Spleen (tissue), 11 donors: Measurements from ENCODE around the gene PARP1. TPM values are rescaled to one million over a fixed set of nuclear protein-coding genes. Genes with fewer than 3 reads are reported as not detected.

ENCODE experiments used
- DNase-seq: peaks from one replicate; pipeline ENCODE4 v3.0.0-alpha.2; 2020
- H3K27ac ChIP-seq, 8 donors: fragments of 200-600 bp; sonication (generic) in 7 of 8; 1 replicate in 4 of 8; 2 replicates in 4 of 8; pipeline versions ENCODE4 v1.5.0 to v1.8.0; 2016 to 2021; ENCODE audit warnings: inconsistent platforms in 4 of 8, mild to moderate bottlenecking in 4 of 8, moderate library complexity in 1 of 8
- H3K27me3 ChIP-seq, 7 donors: fragments of 200-600 bp; sonication (generic) in 6 of 7; replicated peaks in 1 of 7; 1 replicate in 4 of 7; 2 replicates in 3 of 7; pipeline versions ENCODE4 v1.5.0 to v1.8.0; 2016 to 2021; ENCODE audit warnings: inconsistent platforms in 3 of 7, mild to moderate bottlenecking in 1 of 7
- H3K36me3 ChIP-seq, 6 donors: fragments of 200-600 bp; sonication (generic) in 5 of 6; 1 replicate in 4 of 6; 2 replicates in 2 of 6; pipeline versions ENCODE4 v1.5.0 to v1.8.0; 2016 to 2021; ENCODE audit warnings: inconsistent platforms in 2 of 6
- H3K4me1 ChIP-seq, 6 donors: fragments of 200-600 bp; sonication (generic) in 5 of 6; 1 replicate in 3 of 6; 2 replicates in 3 of 6; pipeline versions ENCODE4 v1.5.0 to v1.8.0; 2016 to 2021; ENCODE audit warnings: inconsistent platforms in 3 of 6
- H3K4me3 ChIP-seq, 8 donors: fragments of 200-600 bp; sonication (generic) in 7 of 8; 1 replicate in 4 of 8; 2 replicates in 4 of 8; pipeline versions ENCODE4 v1.5.0 to v1.8.0; 2016 to 2021; ENCODE audit warnings: inconsistent platforms in 4 of 8, mild to moderate bottlenecking in 4 of 8, moderate library complexity in 2 of 8
- H3K9me3 ChIP-seq, 8 donors: fragments of 200-600 bp; sonication (generic) in 7 of 8; 1 replicate in 4 of 8; 2 replicates in 4 of 8; pipeline versions ENCODE4 v1.5.0 to v1.8.0; 2016 to 2021; ENCODE audit warnings: inconsistent platforms in 4 of 8
- POLR2A ChIP-seq, 3 donors: fragments of 450-650 bp; IDR thresholded peaks; one replicate each; pipeline ENCODE4 v1.5.1; 2017; ENCODE audit warnings: antibody characterized with exemption in 3 of 3, mild to moderate bottlenecking in 1 of 3
- POLR2AphosphoS5 ChIP-seq, 3 donors: sonication (generic); formaldehyde crosslinking; IDR thresholded peaks; one replicate each; pipeline ENCODE4 v1.5.1; 2017; ENCODE audit warnings: antibody characterized with exemption in 3 of 3
- WGBS, 5 donors: extraction: QIAGEN DNeasy Blood & Tissue Kit in 3 of 5; methylation state at CpG; one replicate each; pipeline versions ENCODE4 v1.1.5 to v1.1.7; 2013 to 2018; 5-methylcytosine and 5-hydroxymethylcytosine counted together
- intact Hi-C: fragments of 100-400 bp; cut with DNase I; formaldehyde crosslinking; loops from one replicate; pipeline ENCODE4 v1.15.0; 2023; ENCODE audit warnings: low total_unique reads
- polyA plus RNA-seq, 3 donors: library from polyadenylated mRNA; stranded (reverse); fragments of 200-250 nt; gene quantifications; one replicate each; pipeline ENCODE4 v1.2.1, GENCODE V29; 2013
- total RNA-seq, 7 donors: library from RNA; depleted of rRNA in 3 of 7; stranded (reverse); fragments of >200 nt in 3 of 7; fragmentation: NEBNext Ultra II Directional in 4 of 7; extraction: Animal tissue kit (Norgen Biotek cat#: 25700) in 4 of 7; gene quantifications; one replicate each; pipeline versions ENCODE4 v1.1.0 to v1.2.1, GENCODE V29; 2016 to 2021
- TF ChIP-seq, protein P1 (sequence below), 11 experiments: fragments of 200-600 bp in 7 of 11; fragments of 450-650 bp in 4 of 11; sonication (generic) in 4 of 11; IDR thresholded peaks in 8 of 11; conservative IDR thresholded peaks in 3 of 11; 1 replicate in 7 of 11; 2 replicates in 4 of 11; pipeline versions ENCODE4 v1.4.0 to v1.8.0; 2016 to 2021; ENCODE audit warnings: antibody characterized with exemption in 11 of 11, inconsistent platforms in 4 of 11, mild to moderate bottlenecking in 1 of 11
- donor health status: healthy with polysubstance abuse.
- donor health status: DM: no; HTN: no; CAD: no; lungs with moderate emphysema.
- donor health status: DM: no; HTN: no; CAD: no.
- donor health status: Bipolar disorder and iron deficiency.
- donor health status: healthy.
- donor health status: DM: no; HTN: no; CAD: no.
- donor health status: DM: yes; HTN: yes; CAD: no.

PARP1 gene
- total and polyA plus RNA-seq, 10 donors, result 39.2 to 213 (median 125) TPM

DNA sequence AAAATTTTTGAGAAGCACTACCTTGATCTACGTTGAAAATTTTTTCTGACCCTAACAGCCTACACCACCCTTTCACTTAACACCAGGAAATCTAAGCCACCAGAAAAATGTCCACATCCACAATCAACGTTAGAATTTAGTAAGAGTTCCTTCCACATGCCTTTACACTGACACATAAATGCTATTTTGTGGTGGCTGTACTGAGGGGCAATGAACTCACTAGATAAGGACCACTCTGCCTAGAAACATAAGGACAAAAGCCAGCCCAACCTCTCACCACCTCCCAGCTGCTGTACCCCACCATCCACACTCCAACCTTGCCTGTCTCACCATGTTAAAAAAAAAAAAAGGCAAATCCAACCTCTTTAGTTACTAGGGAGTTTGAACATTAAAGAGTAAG lies 29.8 kb downstream of the PARP1 start:
- TF ChIP-seq, protein P1, sequence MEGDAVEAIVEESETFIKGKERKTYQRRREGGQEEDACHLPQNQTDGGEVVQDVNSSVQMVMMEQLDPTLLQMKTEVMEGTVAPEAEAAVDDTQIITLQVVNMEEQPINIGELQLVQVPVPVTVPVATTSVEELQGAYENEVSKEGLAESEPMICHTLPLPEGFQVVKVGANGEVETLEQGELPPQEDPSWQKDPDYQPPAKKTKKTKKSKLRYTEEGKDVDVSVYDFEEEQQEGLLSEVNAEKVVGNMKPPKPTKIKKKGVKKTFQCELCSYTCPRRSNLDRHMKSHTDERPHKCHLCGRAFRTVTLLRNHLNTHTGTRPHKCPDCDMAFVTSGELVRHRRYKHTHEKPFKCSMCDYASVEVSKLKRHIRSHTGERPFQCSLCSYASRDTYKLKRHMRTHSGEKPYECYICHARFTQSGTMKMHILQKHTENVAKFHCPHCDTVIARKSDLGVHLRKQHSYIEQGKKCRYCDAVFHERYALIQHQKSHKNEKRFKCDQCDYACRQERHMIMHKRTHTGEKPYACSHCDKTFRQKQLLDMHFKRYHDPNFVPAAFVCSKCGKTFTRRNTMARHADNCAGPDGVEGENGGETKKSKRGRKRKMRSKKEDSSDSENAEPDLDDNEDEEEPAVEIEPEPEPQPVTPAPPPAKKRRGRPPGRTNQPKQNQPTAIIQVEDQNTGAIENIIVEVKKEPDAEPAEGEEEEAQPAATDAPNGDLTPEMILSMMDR (IDR thresholded peaks at IDR 0.05 in 8 of 11, conservative IDR thresholded peaks at IDR 0.05 in 3 of 11), result no peak
- TF ChIP-seq POLR2A (IDR thresholded peaks at IDR 0.05), result no peak
- TF ChIP-seq POLR2AphosphoS5 (IDR thresholded peaks at IDR 0.05), result no peak

DNA sequence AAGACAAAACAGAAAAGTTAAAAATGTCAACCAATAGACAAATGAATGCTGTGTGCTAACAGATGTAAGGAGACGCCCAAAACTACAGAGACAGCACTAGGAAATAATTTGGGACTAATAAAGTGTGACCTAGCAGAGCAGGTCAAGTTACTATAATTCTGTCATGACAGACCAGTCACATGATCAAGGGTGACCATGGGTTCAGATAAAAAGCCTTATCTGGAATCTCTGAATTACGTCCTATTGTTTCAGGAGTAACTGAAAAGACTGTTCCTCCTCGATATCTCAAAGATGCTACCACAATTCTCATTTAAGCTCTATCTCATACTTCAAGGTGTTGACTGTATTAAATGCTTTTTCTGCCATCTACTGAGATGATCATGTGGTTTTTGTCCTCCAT lies 31.6 kb downstream of the PARP1 start:
- intact Hi-C loops, result no loop called here
- no peak overlapping the region for H3K4me3 ChIP-seq
- 81 to 93% (median 88%) methylated on average over 3 of the region's 3 CpGs for WGBS, 5 donors

More for the DNA sequence above, 29.8 kb downstream of the PARP1 start:
- no peak overlapping the region for H3K4me3 ChIP-seq
- peaks cover 22 to 100% (median 100%) of the 10 kb centered on the region in 6 donors for H3K36me3 ChIP-seq
- H3K9me3 ChIP-seq, result no peaks in the 10 kb centered on the region
- DNase-seq, result no peak
- intact Hi-C loops, result no loop called here
- H3K27me3 ChIP-seq, result no peaks in the 10 kb centered on the region
- WGBS, 5 donors, result 69 to 85% (median 75%) methylated on average over 2 of the region's 2 CpGs
- H3K27ac ChIP-seq, result no peak overlapping the region
- peaks cover 0 to 7% (median 0%) of the 10 kb centered on the region in 6 donors for H3K4me1 ChIP-seq

DNA sequence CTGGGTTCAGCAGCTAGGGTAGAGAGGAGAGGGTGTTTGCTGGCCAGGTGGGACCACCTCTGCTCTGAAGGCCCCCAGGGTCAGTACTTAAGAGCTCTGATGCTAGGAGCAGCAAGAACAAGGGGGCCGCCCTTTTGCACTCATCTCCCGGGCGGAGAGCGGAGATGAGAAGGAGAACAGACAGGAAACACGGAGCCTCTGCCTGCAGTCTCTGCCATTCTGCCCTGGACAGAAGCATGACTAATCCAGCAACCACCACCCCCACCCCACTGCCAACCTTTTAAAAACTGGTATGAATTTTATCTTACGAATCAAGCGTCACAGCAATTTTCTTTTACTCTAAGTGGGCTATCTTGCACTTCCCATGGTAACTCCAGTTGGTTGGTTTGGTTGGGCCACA lies 34.5 kb downstream of the PARP1 start:
- intact Hi-C loops, result no loop called here
- Histone ChIP-seq H3K9me3 (no peaks in the 10 kb centered on the region), H3K36me3 (peaks cover 11 to 100% (median 90%) of the 10 kb centered on the region in 6 donors), H3K27ac (no peak overlapping the region), H3K4me1 (peaks cover 0 to 36% (median 29%) of the 10 kb centered on the region in 6 donors), H3K27me3 (no peaks in the 10 kb centered on the region), H3K4me3 (no peak overlapping the region)
- TF ChIP-seq POLR2A (IDR thresholded peaks at IDR 0.05), result no peak
- TF ChIP-seq, protein P1 (IDR thresholded peaks at IDR 0.05 in 8 of 11, conservative IDR thresholded peaks at IDR 0.05 in 3 of 11), result no peak
- TF ChIP-seq POLR2AphosphoS5 (IDR thresholded peaks at IDR 0.05), result no peak
- 81 to 91% (median 87%) methylated on average over 7 of the region's 7 CpGs for WGBS, 5 donors
- no peak for DNase-seq

More for the DNA sequence above, 31.6 kb downstream of the PARP1 start:
- Histone ChIP-seq H3K27me3 (no peaks in the 10 kb centered on the region), H3K4me1 (peaks cover 0 to 7% (median 2%) of the 10 kb centered on the region in 6 donors), H3K9me3 (no peaks in the 10 kb centered on the region), H3K27ac (no peak overlapping the region), H3K36me3 (peaks cover 20 to 100% (median 98%) of the 10 kb centered on the region in 6 donors)
- TF ChIP-seq, protein P1 (IDR thresholded peaks at IDR 0.05 in 8 of 11, conservative IDR thresholded peaks at IDR 0.05 in 3 of 11), result no peak
- TF ChIP-seq POLR2AphosphoS5 (IDR thresholded peaks at IDR 0.05), result no peak
- TF ChIP-seq POLR2A (IDR thresholded peaks at IDR 0.05), result no peak
- DNase-seq, result no peak

DNA sequence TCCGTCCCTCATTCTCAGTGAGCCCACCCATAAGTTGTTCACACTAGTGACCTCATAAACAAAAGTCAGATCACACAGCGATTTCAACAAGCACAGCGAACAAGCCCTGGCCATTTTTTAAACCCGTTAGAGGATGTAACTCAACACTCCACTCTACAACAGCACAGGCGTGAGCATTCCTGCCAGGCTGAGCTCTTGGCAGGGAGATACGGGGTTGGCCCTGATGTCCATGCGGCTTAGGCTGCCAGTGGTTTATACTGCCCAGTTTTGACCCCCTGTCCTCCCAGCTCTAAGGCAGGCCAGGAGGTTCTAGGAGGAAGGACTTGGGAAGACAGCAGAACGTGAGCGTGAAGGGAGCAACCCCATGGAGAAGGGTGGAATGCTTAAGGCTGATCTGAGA lies 35.0 kb downstream of the PARP1 start:
- Histone ChIP-seq H3K27me3 (no peaks in the 10 kb centered on the region), H3K9me3 (no peaks in the 10 kb centered on the region), H3K36me3 (peaks cover 11 to 100% (median 90%) of the 10 kb centered on the region in 6 donors), H3K4me3 (no peak overlapping the region), H3K27ac (no peak overlapping the region), H3K4me1 (peaks cover 0 to 38% (median 30%) of the 10 kb centered on the region in 6 donors)
- intact Hi-C loops, result no loop called here
- DNase-seq, result no peak
- TF ChIP-seq POLR2AphosphoS5 (IDR thresholded peaks at IDR 0.05), result no peak
- no peak for TF ChIP-seq POLR2A (IDR thresholded peaks at IDR 0.05)
- TF ChIP-seq, protein P1 (IDR thresholded peaks at IDR 0.05 in 8 of 11, conservative IDR thresholded peaks at IDR 0.05 in 3 of 11), result no peak
- 94 to 96% (median 96%) methylated on average over 9 of the region's 9 CpGs for WGBS, 5 donors
